Mucosa of stomach (tissue), 1 donor: Measurements from ENCODE around the gene FCRLB.
A peak's percentile ranks its signal among the peaks of the same experiment; 100 is the strongest.
"Not testable (repeated sequence)": the region's sequence is repeated elsewhere in the genome, so short reads cannot be mapped to it uniquely, and the experiment has no call there.

ENCODE experiments used
- H3K27me3 ChIP-seq: one replicate; pipeline ENCODE4 v1.7.0; 2013; ENCODE audit warnings: mild to moderate bottlenecking, low read length; ENCODE audit not compliant: control insufficient read depth, insufficient read depth
- H3K36me3 ChIP-seq: one replicate; pipeline ENCODE4 v1.7.0; 2013; ENCODE audit warnings: low read length; ENCODE audit not compliant: control insufficient read depth, insufficient read depth
- H3K4me1 ChIP-seq: one replicate; pipeline ENCODE4 v1.7.0; 2013; ENCODE audit warnings: mild to moderate bottlenecking, low read length; ENCODE audit not compliant: control insufficient read depth, insufficient read depth
- H3K4me3 ChIP-seq: one replicate; pipeline ENCODE4 v1.7.0; 2013; ENCODE audit warnings: low read length
- H3K9ac ChIP-seq: one replicate; pipeline ENCODE4 v1.7.0; 2013; ENCODE audit warnings: mild to moderate bottlenecking, low read length, moderate library complexity
- H3K9me3 ChIP-seq: one replicate; pipeline ENCODE4 v1.7.0; 2013; ENCODE audit warnings: mild to moderate bottlenecking, low read length, moderate library complexity; ENCODE audit not compliant: control insufficient read depth
- donor health status: Pancreatic carcinoma.

FCRLB gene

DNA sequence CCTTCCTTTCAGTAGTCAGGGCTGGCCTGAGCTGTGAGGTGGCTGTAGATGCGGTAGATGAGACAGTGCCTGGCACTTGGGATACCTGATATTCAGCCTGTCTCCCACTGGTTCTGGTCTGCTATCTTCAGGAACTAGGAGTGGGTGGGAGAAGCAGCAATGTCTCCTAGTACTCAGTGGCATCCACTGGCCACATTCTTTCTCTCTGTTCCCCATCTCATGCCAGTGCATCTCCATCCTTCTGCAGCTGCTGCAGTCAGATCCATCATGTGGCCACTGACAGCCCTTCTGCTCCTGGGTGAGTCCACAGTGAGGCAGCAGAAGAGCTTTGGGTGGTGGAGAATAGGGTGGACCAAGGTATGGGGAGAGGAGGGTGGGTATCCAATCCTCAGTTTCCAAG, 1.1 kb downstream of the FCRLB start:
- Histone ChIP-seq H3K36me3 (no peaks in the 10 kb centered on the region), H3K4me3 (no peak overlapping the region), H3K9me3 (no peaks in the 10 kb centered on the region), H3K27me3 (peaks cover 52% of the 10 kb centered on the region), H3K4me1 (no peaks in the 10 kb centered on the region), H3K9ac (no peak overlapping the region)

DNA sequence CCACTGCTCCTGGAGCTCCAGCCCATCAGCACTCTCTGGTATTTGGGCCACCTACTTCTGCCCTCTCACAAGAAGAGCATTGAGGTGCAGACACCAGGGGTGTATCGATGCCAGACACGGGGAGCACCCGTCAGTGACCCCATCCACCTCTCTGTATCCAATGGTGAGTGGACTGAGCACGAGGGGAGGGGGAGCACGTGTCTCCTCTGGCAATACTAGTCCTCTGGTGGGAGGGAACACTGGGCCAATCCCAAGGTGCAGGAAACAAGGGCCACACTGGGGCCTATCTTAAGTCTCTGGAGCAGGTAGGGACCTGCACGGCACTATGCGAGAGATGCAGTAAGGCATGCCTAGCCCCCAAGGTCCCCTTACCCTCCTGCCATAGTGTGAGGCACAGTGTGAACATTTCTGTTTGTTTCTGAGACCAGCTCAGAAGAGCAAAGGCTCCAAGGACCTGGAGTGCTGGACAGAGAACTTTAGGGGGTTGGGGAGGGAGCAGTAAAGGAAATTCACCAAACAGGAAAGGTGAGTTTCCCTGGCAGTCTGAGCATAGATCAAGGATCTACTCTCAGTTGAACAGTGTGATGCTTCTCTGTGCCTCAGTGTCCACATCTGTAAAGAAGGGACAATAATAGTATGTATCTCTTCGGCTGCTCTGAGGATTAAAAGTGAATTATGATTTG, 2.3 kb downstream of the FCRLB start:
- H3K27me3 ChIP-seq = peaks cover 55% of the 10 kb centered on the region
- no peak overlapping the region for H3K9ac ChIP-seq
- H3K36me3 ChIP-seq = no peaks in the 10 kb centered on the region
- H3K4me3 ChIP-seq = no peak overlapping the region
- no peaks in the 10 kb centered on the region for H3K4me1 ChIP-seq
- H3K9me3 ChIP-seq = no peaks in the 10 kb centered on the region

DNA sequence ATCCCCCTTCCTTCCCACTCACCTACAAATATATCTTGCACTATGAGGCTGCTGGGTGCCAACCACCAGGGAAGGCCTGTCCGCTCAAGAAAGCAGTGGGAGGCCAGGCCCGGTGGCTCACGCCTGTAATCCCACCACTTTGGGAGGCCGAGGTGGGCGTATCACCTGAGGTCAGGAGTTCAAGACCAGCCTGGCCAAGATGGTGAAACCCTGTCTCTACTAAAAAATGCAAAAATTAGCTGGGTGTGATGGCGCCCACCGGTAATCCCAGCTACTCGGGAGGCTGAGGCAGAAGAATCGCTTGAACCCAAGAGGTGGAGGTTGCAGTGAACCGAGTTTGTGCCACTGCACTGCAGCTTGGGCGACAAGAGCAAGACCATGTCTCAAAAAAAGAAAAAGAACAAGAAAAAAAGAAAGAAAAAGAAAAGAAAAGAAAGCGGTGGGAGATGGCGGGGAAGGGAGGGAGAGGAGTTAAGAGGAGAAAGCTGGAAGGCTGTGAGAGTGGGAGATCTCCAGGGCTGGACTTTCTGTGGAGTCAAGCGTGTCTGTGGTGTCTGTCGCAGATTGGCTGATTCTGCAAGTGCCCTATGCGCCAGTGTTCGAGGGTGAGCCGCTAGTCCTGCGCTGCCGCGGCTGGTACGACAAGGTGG, 4.0 kb downstream of the FCRLB start:
- H3K4me1 ChIP-seq, H3K9me3 ChIP-seq, H3K36me3 ChIP-seq: not testable (repeated sequence)
- peaks cover 55% of the 10 kb centered on the region for H3K27me3 ChIP-seq
- H3K9ac ChIP-seq = peak overlapping the region; percentile 49
- peak overlapping the region; percentile 47 for H3K4me3 ChIP-seq

DNA sequence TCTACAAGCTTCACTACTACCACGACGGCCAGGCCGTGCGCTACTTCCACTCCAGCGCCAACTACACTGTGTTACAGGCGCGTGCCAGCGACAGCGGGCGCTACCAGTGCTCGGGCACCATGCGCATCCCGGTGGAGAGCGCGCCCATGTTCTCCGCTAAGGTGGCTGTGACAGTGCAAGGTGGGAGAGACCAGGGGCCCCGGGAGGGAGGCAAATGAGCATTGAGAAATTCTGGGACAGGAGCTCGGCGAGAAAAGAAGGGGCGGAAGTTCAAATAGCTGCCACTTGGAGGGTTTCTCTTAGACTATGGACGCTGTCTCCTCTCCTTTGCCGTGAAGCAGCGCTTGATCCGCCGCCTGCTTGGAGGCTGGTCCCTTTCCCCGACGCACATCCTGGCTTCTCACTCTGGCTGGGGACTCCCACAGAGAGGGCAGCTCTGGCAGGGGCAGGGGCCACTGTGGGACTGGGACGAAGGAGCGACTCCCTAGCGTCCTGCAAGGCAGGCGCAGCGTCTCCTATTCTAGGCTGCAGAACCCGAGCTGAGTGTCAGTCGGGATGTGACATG, 4.6 kb downstream of the FCRLB start:
- Histone ChIP-seq H3K27me3 (peaks cover 55% of the 10 kb centered on the region), H3K4me1 (no peaks in the 10 kb centered on the region), H3K9ac (peak overlapping the region; percentile 49), H3K4me3 (peak overlapping the region; percentile 47), H3K9me3 (no peaks in the 10 kb centered on the region), H3K36me3 (no peaks in the 10 kb centered on the region)

DNA sequence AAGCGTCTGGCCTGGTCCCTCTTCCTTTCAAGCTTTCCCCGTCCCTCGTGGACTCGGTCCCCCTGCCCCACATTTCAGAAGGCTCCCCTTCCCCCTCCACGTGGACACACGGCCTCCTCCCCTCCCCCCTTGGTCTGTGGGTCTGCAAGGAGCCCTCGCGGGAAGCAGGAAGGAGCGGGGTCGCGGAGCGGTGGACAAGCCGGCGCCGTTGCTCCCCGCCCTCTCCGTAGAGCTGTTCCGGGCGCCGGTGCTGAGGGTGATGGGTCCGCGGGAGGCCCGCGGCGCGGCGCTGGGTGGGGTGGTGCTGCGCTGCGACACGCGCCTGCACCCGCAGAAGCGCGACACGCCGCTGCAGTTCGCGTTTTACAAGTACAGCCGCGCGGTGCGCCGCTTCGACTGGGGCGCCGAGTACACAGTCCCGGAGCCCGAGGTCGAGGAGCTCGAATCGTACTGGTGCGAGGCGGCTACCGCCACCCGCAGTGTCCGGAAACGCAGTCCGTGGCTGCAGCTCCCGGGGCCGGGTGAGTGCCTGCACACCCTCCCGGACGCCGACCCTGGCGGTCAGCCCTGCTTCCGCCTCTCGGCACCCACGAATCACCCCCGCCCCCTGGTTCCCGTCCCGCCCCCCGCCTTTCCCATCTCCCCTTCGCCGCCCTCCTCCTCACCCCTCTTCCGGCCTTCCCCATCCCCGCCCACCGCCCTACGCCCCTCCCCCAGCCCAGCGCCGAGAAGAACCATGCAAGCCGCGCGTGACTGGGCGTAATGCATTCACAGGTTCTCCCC, 5.3 kb downstream of the FCRLB start:
- Histone ChIP-seq H3K9ac (peak overlapping the region; percentile 59), H3K4me1 (no peaks in the 10 kb centered on the region), H3K9me3 (no peaks in the 10 kb centered on the region), H3K36me3 (no peaks in the 10 kb centered on the region), H3K27me3 (peaks cover 51% of the 10 kb centered on the region), H3K4me3 (peak overlapping the region; percentile 48)

DNA sequence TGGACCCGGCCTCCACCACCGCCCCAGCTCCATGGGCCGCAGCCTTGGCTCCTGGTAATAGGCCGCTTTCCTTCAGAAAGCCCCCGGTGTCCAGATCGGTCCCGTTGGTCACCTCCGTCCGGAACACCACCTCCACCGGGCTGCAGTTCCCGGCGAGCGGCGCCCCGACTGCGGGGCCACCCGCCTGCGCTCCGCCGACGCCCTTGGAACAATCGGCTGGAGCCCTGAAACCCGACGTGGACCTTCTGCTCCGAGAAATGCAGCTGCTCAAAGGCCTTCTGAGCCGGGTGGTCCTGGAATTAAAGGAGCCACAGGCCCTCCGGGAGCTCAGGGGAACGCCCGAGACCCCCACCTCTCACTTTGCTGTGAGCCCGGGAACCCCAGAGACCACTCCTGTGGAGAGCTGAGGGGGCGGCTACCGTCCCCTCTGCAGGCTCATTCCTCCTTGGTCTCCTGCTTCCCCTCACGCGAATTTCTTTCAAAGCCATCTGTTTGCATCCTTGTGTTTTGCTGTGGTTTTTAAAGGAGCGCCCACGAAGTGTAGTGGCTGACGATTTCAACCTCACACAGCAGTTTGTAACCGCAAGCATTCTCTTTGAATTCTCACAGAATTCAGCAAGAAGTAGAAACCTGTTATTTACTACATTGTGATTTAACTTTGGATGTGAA, 6.0 kb downstream of the FCRLB start:
- no peaks in the 10 kb centered on the region for H3K4me1 ChIP-seq
- peaks cover 44% of the 10 kb centered on the region for H3K27me3 ChIP-seq
- H3K9ac ChIP-seq = peak overlapping the region; percentile 59
- H3K9me3 ChIP-seq = no peaks in the 10 kb centered on the region
- H3K4me3 ChIP-seq = peak overlapping the region; percentile 0
- no peaks in the 10 kb centered on the region for H3K36me3 ChIP-seq

DNA sequence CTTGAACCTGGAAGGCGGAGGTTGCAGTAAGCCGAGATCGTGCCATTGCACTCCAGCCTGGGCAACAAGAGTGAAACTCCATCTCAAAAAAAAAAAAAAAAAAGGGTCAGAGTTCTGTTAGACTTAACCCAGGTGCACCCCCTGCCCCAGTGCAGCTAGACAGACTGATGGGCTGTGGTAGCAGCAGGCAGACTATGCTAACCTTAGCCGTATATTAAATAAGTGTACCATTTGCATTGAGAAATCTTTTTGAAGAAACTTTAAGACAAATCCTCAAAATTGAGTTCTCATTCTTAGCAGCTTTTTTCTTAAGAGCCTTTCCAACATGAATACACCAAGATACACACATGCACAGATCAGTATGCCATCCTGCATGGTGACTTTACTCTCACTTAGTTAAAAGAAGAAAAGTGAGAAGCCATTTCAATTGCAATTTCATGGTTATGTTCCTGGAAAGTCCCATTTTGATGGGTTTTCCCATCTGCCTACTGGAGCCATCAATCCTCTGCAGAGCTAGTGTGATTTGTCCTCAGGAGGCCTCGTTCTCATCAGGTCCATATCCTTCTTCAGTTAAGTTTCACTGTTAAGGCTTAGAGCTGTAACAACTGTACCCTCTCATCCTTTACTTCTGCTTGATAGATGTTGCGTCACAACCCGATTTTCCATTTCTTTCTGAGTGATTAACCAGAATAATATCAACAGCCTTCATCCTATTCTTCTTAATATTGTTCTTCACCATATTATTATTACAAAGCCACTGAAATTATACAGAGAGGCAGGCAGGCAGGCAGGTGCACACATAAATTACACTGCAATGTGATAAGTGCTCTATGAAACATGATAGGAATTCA, 7.3 kb downstream of the FCRLB start:
- no peaks in the 10 kb centered on the region for H3K36me3 ChIP-seq
- peaks cover 33% of the 10 kb centered on the region for H3K27me3 ChIP-seq
- no peak overlapping the region for H3K4me3 ChIP-seq

DNA sequence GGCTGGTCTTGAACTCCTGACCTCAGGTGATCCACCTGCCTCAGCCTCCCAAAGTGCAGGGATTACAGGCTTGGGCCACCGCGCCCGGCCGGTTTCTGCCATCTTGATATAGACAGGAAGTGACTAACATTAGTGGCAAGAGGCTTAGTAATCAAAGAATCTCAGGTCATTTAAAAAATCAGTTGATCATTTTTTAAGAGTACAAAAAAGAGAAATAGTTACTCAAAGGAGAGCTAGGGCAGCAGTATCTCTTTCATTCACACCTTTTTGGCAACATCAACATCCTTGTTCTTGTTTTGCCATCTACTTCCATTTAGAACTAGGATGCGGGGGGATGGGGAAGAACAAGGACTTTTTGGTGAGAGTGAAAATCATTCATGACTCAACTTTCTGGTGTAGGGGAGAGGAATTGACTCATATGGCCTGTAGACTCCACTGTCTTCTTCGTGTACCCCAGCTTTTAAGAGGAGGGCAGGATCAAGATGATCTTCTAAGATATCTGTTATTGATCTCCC, 8.8 kb downstream of the FCRLB start:
- Histone ChIP-seq H3K4me1 (no peaks in the 10 kb centered on the region), H3K27me3 (peaks cover 22% of the 10 kb centered on the region), H3K9ac (no peak overlapping the region), H3K9me3 (no peaks in the 10 kb centered on the region), H3K36me3 (no peaks in the 10 kb centered on the region), H3K4me3 (no peak overlapping the region)

More for the DNA sequence above, 7.3 kb downstream of the FCRLB start:
- H3K9ac ChIP-seq = no peak overlapping the region
- H3K4me1 ChIP-seq = no peaks in the 10 kb centered on the region
- no peaks in the 10 kb centered on the region for H3K9me3 ChIP-seq

DNA sequence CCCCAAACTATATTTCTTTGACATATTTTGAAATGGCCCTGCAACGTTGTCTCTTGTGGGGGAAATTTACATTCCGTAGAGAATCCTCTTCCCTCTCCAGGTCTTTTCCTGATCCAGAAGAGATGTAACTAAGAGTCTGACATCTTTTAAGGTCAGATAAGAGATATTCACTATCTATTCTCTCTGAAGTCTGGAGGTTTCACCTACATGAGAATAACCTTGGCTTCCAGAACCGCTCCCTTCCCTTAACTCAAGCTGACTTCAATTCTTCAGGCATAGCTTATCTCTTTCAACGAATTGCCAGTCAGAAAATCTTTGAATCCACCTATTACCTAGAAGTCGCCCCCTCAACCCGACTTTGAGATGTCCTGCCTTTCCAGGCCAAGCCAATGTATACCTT, 9.9 kb downstream of the FCRLB start:
- Histone ChIP-seq H3K9me3 (no peaks in the 10 kb centered on the region), H3K4me1 (peaks cover 7% of the 10 kb centered on the region), H3K9ac (no peak overlapping the region), H3K36me3 (no peaks in the 10 kb centered on the region), H3K27me3 (peaks cover 11% of the 10 kb centered on the region), H3K4me3 (no peak overlapping the region)

DNA sequence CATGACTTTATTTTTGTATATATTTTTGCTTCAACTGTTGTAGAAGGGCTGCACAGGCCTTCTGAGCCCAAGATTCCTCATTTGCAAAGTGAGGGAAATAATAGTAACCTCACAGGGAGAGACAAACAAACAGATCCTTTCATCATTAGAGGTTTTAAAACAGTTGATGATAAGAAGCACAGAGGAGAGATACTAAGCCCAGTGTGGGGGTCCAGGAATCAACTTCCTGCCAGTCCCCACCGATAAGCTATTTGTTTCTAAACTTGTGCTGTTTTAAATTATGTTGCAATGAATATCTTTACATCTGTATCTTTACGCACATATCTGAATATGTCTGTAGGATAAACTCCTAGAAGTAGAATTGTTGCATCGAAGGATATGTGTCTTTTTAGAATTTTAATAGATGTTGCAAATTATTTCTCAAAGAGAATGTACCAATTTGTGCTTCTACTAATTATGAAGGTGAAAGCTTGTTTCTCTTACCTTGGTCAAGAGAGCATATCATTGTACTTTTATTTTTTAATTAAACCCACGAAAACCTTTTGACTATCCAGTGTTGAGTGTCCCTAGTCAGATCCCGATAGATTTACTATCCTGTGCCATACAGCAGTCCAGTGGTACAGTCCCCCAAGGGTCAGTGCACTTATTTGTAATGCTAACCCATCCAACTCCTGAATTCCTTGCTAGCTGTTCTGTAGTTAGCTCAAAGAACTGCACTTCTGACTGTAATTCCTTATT, 10.8 kb downstream of the FCRLB start:
- peaks cover 7% of the 10 kb centered on the region for H3K4me1 ChIP-seq
- H3K36me3 ChIP-seq = no peaks in the 10 kb centered on the region
- no peaks in the 10 kb centered on the region for H3K9me3 ChIP-seq
- no peak overlapping the region for H3K4me3 ChIP-seq
- H3K9ac ChIP-seq = no peak overlapping the region
- peaks cover 5% of the 10 kb centered on the region for H3K27me3 ChIP-seq
